ENCODE results near the gene PKN2. TPM values are rescaled to one million over a fixed set of nuclear protein-coding genes. Genes with fewer than 3 reads are reported as not detected.
"Not testable (repeated sequence)": the region's sequence is repeated elsewhere in the genome, so short reads cannot be mapped to it uniquely, and the experiment has no call there.

Gene PKN2
- total and polyA plus RNA-seq, 2 donors from 2014 or later, result 7.3 to 49.3 TPM

DNA sequence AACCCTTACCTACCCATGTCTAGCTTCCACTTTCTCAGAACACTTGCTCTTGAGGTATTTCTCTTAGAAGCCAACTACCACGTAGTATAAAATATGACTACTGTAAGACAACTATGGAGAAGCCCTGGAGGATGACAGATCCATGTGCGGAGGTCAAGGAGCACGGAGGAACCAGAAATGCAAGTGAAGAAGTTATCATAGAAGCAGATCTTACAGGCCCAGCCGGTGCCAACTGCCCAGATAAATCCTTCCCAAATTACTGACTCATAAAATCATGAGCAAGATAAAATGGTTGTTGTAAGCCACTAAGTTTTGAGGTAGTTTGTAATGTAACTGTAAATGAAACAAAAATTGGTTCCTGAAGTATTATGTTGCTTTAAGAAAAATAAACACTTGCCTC, 194.7 kb downstream of the PKN2 start:
- TF ChIP-seq CTCF (IDR thresholded peaks at IDR 0.05; ENCODE audit: borderline replicate concordance, extremely low read depth, insufficient read depth), result no peak
- DNase-seq, result no peak
- no peak overlapping the region for H3K27ac ChIP-seq (ENCODE audit: low read depth in 2 of 2, low read length in 2 of 2)
- intact Hi-C loops (cut with DNase I), result no loop called here
- no peak for FAIRE-seq
- no peaks in the 10 kb centered on the region for H3K27me3 ChIP-seq (ENCODE audit: control insufficient read depth, insufficient read depth, low read length)
- no peak overlapping the region for H3K9ac ChIP-seq (ENCODE audit: low read length in 3 of 3)
- no peak overlapping the region for H3K4me3 ChIP-seq (ENCODE audit: low read length in 3 of 3)
- H3K36me3 ChIP-seq (ENCODE audit: control insufficient read depth in 2 of 3, insufficient read depth in 3 of 3, low read length in 3 of 3), result no peaks in the 10 kb centered on the region
- H3K9me3 ChIP-seq (ENCODE audit: control insufficient read depth in 2 of 3, insufficient read depth in 1 of 3, low read length in 3 of 3), result no peaks in the 10 kb centered on the region
- peaks cover 0 to 2% (median 0%) of the 10 kb centered on the region in 3 donors for H3K4me1 ChIP-seq (ENCODE audit: control insufficient read depth in 2 of 3, insufficient read depth in 2 of 3, low read depth in 1 of 3, low read length in 3 of 3)

DNA sequence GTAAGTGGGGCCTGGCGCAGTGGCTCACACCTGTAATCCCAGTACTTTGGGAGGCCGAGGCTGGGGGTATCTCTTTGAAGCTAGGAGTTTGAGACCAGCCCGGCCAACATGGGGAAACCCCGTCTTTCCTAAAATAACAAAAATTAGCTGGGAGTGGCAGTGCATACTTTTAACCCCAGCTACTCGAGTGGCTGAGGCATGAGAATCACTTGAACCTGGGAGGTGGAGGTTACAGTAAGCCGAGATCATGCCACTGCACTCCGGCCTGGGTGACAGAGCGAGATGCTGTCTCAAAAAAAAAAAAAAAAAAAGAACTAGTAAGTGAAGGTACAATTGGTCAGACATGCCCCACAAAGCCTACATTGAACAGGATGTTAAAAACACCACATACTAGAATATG, 196.6 kb downstream of the PKN2 start:
- H3K36me3 ChIP-seq (ENCODE audit: control insufficient read depth in 2 of 3, insufficient read depth in 3 of 3, low read length in 3 of 3); H3K9ac ChIP-seq (ENCODE audit: low read length in 3 of 3); H3K27me3 ChIP-seq (ENCODE audit: control insufficient read depth, insufficient read depth, low read length); H3K4me1 ChIP-seq (ENCODE audit: control insufficient read depth in 2 of 3, insufficient read depth in 2 of 3, low read depth in 1 of 3, low read length in 3 of 3); intact Hi-C loops (cut with DNase I); FAIRE-seq; H3K27ac ChIP-seq (ENCODE audit: low read depth in 2 of 2, low read length in 2 of 2); DNase-seq; H3K4me3 ChIP-seq (ENCODE audit: low read length in 3 of 3); H3K9me3 ChIP-seq (ENCODE audit: control insufficient read depth in 2 of 3, insufficient read depth in 1 of 3, low read length in 3 of 3): not testable (repeated sequence)

- H3K9me3 ChIP-seq (ENCODE audit: control insufficient read depth in 2 of 3, insufficient read depth in 1 of 3, low read length in 3 of 3), result no peaks in the 10 kb centered on the region
- no peak overlapping the region for H3K27ac ChIP-seq (ENCODE audit: low read depth in 2 of 2, low read length in 2 of 2)
- no peak for FAIRE-seq
- no peak overlapping the region for H3K4me3 ChIP-seq (ENCODE audit: low read length in 3 of 3)
- DNase-seq, result no peak
- intact Hi-C loops (cut with DNase I), result no loop called here
- no peak for TF ChIP-seq CTCF (IDR thresholded peaks at IDR 0.05; ENCODE audit: borderline replicate concordance, extremely low read depth, insufficient read depth)
- no peaks in the 10 kb centered on the region for H3K4me1 ChIP-seq (ENCODE audit: control insufficient read depth in 2 of 3, insufficient read depth in 2 of 3, low read depth in 1 of 3, low read length in 3 of 3)
- H3K9ac ChIP-seq (ENCODE audit: low read length in 3 of 3), result no peak overlapping the region
- H3K27me3 ChIP-seq (ENCODE audit: control insufficient read depth, insufficient read depth, low read length), result no peaks in the 10 kb centered on the region
- peaks cover 3 to 7% (median 6%) of the 10 kb centered on the region in 3 donors for H3K36me3 ChIP-seq (ENCODE audit: control insufficient read depth in 2 of 3, insufficient read depth in 3 of 3, low read length in 3 of 3)
Observed at GRCh38 chr1:88883156-88883555, 199.1 kb downstream of the PKN2 start.

Other genes starting within 250 kb of the PKN2 start
- 24.3 TPM for gene GTF2B, start 207.3 kb downstream of the PKN2 start, total RNA-seq
- gene GTF2B, start 207.3 kb downstream of the PKN2 start, polyA plus RNA-seq (ENCODE audit: insufficient read depth, low read depth, low replicate concordance), result 33.0 TPM

Measured in kidney (tissue), 14 donors.